ENCODE measurements around the gene HOMEZ.

The HOMEZ gene

DNA sequence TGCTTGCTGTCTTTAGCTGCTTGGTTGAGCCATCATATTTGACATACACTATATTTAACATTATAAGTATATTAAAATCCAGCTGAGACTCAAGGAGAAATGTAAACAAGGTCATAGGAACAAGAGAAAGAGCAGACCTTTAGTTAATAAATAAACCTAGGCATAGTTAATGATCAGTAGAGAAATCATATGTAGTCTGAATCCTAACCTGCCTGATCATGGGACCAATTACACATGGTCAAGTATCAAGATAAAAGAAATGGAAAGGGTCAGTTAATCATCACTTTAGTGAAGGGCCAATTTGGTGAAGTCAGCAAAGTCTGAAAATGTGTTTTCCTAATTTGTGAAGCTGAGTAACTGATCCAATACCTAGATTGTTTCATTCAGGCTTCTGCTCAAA is 40.6 kb downstream of the HOMEZ start:
- POLR2A ChIA-PET: no interaction called here
- CTCF ChIA-PET: interaction anchor here (1.0 kb wide), 1 partner anchor 124 kb away, joined by 3 read pairs; no protein-coding TSS in a partner anchor

GRCh38 chr14:23243066-23243465 is 42.9 kb downstream of the HOMEZ start:
- H3K27ac ChIP-seq (ENCODE audit: extremely low read depth, low read depth, low read length): no peak overlapping the region
- no peaks in the 10 kb centered on the region for H3K4me1 ChIP-seq (ENCODE audit: control insufficient read depth, insufficient read depth, low read length)
- TF ChIP-seq MYNN (tag by site-specific recombination; IDR thresholded peaks at IDR 0.05; ENCODE audit: borderline replicate concordance) (no peak), ZNF214 (tag by site-specific recombination; IDR thresholded peaks at IDR 0.05; ENCODE audit: borderline replicate concordance) (no peak), ZNF391 (tag by site-specific recombination; IDR thresholded peaks at IDR 0.05; ENCODE audit: borderline replicate concordance, low read depth) (no peak), ZXDB (tag by site-specific recombination; IDR thresholded peaks at IDR 0.05) (no peak), ZNF292 (tag by site-specific recombination; IDR thresholded peaks at IDR 0.05; ENCODE audit: borderline replicate concordance, low read depth) (no peak), ZNF175 (tag by site-specific recombination; IDR thresholded peaks at IDR 0.05) (no peak), ZNF529 (tag by site-specific recombination; IDR thresholded peaks at IDR 0.05; ENCODE audit: insufficient replicate concordance) (no peak), ZFP41 (tag by site-specific recombination; IDR thresholded peaks at IDR 0.05; ENCODE audit: borderline replicate concordance) (no peak), PRDM1 (tag by site-specific recombination; IDR thresholded peaks at IDR 0.05) (no peak)
- TF ChIP-seq, protein P1, sequence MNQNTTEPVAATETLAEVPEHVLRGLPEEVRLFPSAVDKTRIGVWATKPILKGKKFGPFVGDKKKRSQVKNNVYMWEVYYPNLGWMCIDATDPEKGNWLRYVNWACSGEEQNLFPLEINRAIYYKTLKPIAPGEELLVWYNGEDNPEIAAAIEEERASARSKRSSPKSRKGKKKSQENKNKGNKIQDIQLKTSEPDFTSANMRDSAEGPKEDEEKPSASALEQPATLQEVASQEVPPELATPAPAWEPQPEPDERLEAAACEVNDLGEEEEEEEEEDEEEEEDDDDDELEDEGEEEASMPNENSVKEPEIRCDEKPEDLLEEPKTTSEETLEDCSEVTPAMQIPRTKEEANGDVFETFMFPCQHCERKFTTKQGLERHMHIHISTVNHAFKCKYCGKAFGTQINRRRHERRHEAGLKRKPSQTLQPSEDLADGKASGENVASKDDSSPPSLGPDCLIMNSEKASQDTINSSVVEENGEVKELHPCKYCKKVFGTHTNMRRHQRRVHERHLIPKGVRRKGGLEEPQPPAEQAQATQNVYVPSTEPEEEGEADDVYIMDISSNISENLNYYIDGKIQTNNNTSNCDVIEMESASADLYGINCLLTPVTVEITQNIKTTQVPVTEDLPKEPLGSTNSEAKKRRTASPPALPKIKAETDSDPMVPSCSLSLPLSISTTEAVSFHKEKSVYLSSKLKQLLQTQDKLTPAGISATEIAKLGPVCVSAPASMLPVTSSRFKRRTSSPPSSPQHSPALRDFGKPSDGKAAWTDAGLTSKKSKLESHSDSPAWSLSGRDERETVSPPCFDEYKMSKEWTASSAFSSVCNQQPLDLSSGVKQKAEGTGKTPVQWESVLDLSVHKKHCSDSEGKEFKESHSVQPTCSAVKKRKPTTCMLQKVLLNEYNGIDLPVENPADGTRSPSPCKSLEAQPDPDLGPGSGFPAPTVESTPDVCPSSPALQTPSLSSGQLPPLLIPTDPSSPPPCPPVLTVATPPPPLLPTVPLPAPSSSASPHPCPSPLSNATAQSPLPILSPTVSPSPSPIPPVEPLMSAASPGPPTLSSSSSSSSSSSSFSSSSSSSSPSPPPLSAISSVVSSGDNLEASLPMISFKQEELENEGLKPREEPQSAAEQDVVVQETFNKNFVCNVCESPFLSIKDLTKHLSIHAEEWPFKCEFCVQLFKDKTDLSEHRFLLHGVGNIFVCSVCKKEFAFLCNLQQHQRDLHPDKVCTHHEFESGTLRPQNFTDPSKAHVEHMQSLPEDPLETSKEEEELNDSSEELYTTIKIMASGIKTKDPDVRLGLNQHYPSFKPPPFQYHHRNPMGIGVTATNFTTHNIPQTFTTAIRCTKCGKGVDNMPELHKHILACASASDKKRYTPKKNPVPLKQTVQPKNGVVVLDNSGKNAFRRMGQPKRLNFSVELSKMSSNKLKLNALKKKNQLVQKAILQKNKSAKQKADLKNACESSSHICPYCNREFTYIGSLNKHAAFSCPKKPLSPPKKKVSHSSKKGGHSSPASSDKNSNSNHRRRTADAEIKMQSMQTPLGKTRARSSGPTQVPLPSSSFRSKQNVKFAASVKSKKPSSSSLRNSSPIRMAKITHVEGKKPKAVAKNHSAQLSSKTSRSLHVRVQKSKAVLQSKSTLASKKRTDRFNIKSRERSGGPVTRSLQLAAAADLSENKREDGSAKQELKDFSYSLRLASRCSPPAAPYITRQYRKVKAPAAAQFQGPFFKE (tag by site-specific recombination; IDR thresholded peaks at IDR 0.05; ENCODE audit: borderline replicate concordance): no peak
- TF ChIP-seq, protein P2, sequence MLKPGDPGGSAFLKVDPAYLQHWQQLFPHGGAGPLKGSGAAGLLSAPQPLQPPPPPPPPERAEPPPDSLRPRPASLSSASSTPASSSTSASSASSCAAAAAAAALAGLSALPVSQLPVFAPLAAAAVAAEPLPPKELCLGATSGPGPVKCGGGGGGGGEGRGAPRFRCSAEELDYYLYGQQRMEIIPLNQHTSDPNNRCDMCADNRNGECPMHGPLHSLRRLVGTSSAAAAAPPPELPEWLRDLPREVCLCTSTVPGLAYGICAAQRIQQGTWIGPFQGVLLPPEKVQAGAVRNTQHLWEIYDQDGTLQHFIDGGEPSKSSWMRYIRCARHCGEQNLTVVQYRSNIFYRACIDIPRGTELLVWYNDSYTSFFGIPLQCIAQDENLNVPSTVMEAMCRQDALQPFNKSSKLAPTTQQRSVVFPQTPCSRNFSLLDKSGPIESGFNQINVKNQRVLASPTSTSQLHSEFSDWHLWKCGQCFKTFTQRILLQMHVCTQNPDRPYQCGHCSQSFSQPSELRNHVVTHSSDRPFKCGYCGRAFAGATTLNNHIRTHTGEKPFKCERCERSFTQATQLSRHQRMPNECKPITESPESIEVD (tag by site-specific recombination; IDR thresholded peaks at IDR 0.05): no peak
- CTCF ChIA-PET: interaction anchor here (1.1 kb wide), 1 partner anchor 123 kb away, joined by 3 read pairs; no protein-coding TSS in a partner anchor
- no peaks in the 10 kb centered on the region for H3K9me3 ChIP-seq (ENCODE audit: control insufficient read depth, insufficient read depth, low read depth, low read length)
- H3K36me3 ChIP-seq (ENCODE audit: control insufficient read depth in 2 of 2, insufficient read depth in 1 of 2, low read length in 2 of 2): no peaks in the 10 kb centered on the region
- POLR2A ChIA-PET: interaction anchor here (0.6 kb wide), 1 partner anchor 24 kb away, joined by 3 read pairs; no protein-coding TSS in a partner anchor
- no peak overlapping the region for H3K4me3 ChIP-seq (ENCODE audit: low read depth, low read length)

More for the DNA sequence above, 40.6 kb downstream of the HOMEZ start:
- Histone ChIP-seq H3K4me3 (ENCODE audit: low read depth, low read length) (no peak overlapping the region), H3K9me3 (ENCODE audit: control insufficient read depth, insufficient read depth, low read depth, low read length) (no peaks in the 10 kb centered on the region), H3K36me3 (ENCODE audit: control insufficient read depth in 2 of 2, insufficient read depth in 1 of 2, low read length in 2 of 2) (no peaks in the 10 kb centered on the region), H3K27ac (ENCODE audit: extremely low read depth, low read depth, low read length) (no peak overlapping the region), H3K4me1 (ENCODE audit: control insufficient read depth, insufficient read depth, low read length) (no peaks in the 10 kb centered on the region)
- TF ChIP-seq ZNF561 (tag by site-specific recombination; IDR thresholded peaks at IDR 0.05; ENCODE audit: borderline replicate concordance) (no peak), ZFP37 (tag by site-specific recombination; IDR thresholded peaks at IDR 0.05) (no peak), KLF9 (tag by site-specific recombination; IDR thresholded peaks at IDR 0.05; ENCODE audit: low read depth) (no peak), OVOL3 (tag by site-specific recombination; IDR thresholded peaks at IDR 0.05) (no peak), OSR2 (tag by site-specific recombination; IDR thresholded peaks at IDR 0.05) (no peak), YY1 (tag by site-specific recombination; IDR thresholded peaks at IDR 0.05) (no peak), ZNF473 (tag by site-specific recombination; IDR thresholded peaks at IDR 0.05) (no peak), ZNF48 (tag by site-specific recombination; IDR thresholded peaks at IDR 0.05) (no peak), BCL11B (tag by site-specific recombination; IDR thresholded peaks at IDR 0.05; ENCODE audit: low read depth) (no peak), ZNF292 (tag by site-specific recombination; IDR thresholded peaks at IDR 0.05; ENCODE audit: borderline replicate concordance, low read depth) (no peak), ZNF2 (tag by site-specific recombination; IDR thresholded peaks at IDR 0.05) (no peak), ZNF626 (tag by site-specific recombination; IDR thresholded peaks at IDR 0.05) (no peak), ZFP3 (tag by site-specific recombination; IDR thresholded peaks at IDR 0.05; ENCODE audit: low read depth) (no peak), SALL2 (tag by site-specific recombination; IDR thresholded peaks at IDR 0.05; ENCODE audit: borderline replicate concordance) (no peak)
- TF ChIP-seq, protein P3, sequence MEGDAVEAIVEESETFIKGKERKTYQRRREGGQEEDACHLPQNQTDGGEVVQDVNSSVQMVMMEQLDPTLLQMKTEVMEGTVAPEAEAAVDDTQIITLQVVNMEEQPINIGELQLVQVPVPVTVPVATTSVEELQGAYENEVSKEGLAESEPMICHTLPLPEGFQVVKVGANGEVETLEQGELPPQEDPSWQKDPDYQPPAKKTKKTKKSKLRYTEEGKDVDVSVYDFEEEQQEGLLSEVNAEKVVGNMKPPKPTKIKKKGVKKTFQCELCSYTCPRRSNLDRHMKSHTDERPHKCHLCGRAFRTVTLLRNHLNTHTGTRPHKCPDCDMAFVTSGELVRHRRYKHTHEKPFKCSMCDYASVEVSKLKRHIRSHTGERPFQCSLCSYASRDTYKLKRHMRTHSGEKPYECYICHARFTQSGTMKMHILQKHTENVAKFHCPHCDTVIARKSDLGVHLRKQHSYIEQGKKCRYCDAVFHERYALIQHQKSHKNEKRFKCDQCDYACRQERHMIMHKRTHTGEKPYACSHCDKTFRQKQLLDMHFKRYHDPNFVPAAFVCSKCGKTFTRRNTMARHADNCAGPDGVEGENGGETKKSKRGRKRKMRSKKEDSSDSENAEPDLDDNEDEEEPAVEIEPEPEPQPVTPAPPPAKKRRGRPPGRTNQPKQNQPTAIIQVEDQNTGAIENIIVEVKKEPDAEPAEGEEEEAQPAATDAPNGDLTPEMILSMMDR (tag by site-specific recombination; IDR thresholded peaks at IDR 0.05): no peak
- TF ChIP-seq, protein P4, sequence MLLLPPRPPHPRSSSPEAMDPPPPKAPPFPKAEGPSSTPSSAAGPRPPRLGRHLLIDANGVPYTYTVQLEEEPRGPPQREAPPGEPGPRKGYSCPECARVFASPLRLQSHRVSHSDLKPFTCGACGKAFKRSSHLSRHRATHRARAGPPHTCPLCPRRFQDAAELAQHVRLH (tag by site-specific recombination; IDR thresholded peaks at IDR 0.05): no peak
